IMR-90 (cell line): Measurements from ENCODE around the gene ZFP90.

Source experiments
- CEBPB ChIP-seq: IDR thresholded peaks from 2 replicates; pipeline ENCODE4 v1.6.1; 2012; ENCODE audit warnings: low read depth, low read length, improper control_type of control experiment
- MAZ ChIP-seq: IDR thresholded peaks from 2 replicates; pipeline ENCODE4 v1.6.1; 2012; ENCODE audit warnings: low read depth, mild to moderate bottlenecking, low read length, improper control_type of control experiment, moderate library complexity, borderline replicate concordance
- MXI1 ChIP-seq: IDR thresholded peaks from 2 replicates; pipeline ENCODE4 v1.6.1; 2012; ENCODE audit warnings: low read depth, mild to moderate bottlenecking, low read length, moderate library complexity, borderline replicate concordance
- POLR2A ChIP-seq: IDR thresholded peaks from 2 replicates; pipeline ENCODE4 v1.6.1; 2012; ENCODE audit warnings: mild to moderate bottlenecking, low read depth, low read length
- RFX5 ChIP-seq: IDR thresholded peaks from 2 replicates; pipeline ENCODE4 v1.8.0; 2012; ENCODE audit warnings: low read depth, mild to moderate bottlenecking, low read length, moderate library complexity
- SMC3 ChIP-seq: fragments of 150-350 bp; IDR thresholded peaks from 2 replicates; pipeline ENCODE4 v1.6.1; 2016; ENCODE audit warnings: low read depth, mild to moderate bottlenecking, antibody characterized with exemption, low read length, moderate library complexity
- TF ChIP-seq, protein P1 (sequence below): conservative IDR thresholded peaks from 2 replicates; pipeline ENCODE4 v1.5.1; 2012; ENCODE audit warnings: mild to moderate bottlenecking, low read depth, low read length, improper control_type of control experiment

DNA sequence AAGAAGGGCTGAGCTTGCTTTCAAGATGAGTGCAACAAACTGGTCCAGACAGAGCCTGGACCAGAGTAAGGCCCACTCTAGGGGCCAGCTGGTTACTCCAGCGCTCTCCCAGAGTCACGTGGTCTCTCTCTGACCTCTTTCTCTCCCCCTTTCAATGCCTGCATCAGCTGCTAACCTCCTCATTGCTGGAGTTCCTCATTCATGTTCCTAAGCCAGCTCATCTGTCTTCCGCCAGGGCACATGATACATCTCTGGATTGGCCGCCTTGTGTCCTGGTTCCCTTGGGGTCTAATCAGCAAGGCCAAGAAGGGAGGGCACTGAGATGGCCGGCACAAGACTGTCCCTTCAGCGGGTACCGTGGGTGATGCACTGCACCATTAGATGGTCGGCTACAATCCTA lies 26.9 kb upstream of the ZFP90 start:
- TF ChIP-seq, protein P1, sequence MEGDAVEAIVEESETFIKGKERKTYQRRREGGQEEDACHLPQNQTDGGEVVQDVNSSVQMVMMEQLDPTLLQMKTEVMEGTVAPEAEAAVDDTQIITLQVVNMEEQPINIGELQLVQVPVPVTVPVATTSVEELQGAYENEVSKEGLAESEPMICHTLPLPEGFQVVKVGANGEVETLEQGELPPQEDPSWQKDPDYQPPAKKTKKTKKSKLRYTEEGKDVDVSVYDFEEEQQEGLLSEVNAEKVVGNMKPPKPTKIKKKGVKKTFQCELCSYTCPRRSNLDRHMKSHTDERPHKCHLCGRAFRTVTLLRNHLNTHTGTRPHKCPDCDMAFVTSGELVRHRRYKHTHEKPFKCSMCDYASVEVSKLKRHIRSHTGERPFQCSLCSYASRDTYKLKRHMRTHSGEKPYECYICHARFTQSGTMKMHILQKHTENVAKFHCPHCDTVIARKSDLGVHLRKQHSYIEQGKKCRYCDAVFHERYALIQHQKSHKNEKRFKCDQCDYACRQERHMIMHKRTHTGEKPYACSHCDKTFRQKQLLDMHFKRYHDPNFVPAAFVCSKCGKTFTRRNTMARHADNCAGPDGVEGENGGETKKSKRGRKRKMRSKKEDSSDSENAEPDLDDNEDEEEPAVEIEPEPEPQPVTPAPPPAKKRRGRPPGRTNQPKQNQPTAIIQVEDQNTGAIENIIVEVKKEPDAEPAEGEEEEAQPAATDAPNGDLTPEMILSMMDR = no peak
- TF ChIP-seq MXI1 (no peak), POLR2A (no peak), SMC3 (no peak), CEBPB (no peak), MAZ (no peak), RFX5 (no peak)
